Lung (tissue), 12 donors: ENCODE results near the gene USP48. TPM values are rescaled to one million over a fixed set of nuclear protein-coding genes. Genes with fewer than 3 reads are reported as not detected.

ENCODE experiments used
- ATAC-seq: fragments of 200-7000 bp; cut with Tn5 transposase; one replicate; pipeline ENCODE4 v1.9.1; 2020; ENCODE audit warnings: moderate number of reproducible peaks; ENCODE audit not compliant: insufficient read depth, low FRiP score
- DNase-seq, 3 donors: peaks; one replicate each; pipeline ENCODE4 v3.0.0-alpha.2; 2013 to 2017
- H3K27ac ChIP-seq, 2 donors: one replicate each; pipeline ENCODE4 v1.5.1; 2013; ENCODE audit warnings: mild to moderate bottlenecking in 2 of 2, moderate library complexity in 2 of 2, control low read depth in 1 of 2, inconsistent platforms in 1 of 2, low read depth in 1 of 2, low read length in 1 of 2
- H3K27me3 ChIP-seq, 3 donors: one replicate each; pipeline ENCODE4 v1.5.1; 2013; ENCODE audit warnings: low read length in 2 of 3; ENCODE audit not compliant: control insufficient read depth in 3 of 3, insufficient read depth in 3 of 3
- H3K36me3 ChIP-seq, 4 donors: one replicate each; pipeline ENCODE4 v1.5.1; 2013; ENCODE audit warnings: low read length in 4 of 4, mild to moderate bottlenecking in 1 of 4, moderate library complexity in 1 of 4; ENCODE audit not compliant: control insufficient read depth in 4 of 4, insufficient read depth in 4 of 4
- H3K4me1 ChIP-seq, 5 donors: one replicate each; pipeline ENCODE4 v1.5.1; 2013; ENCODE audit warnings: low read length in 5 of 5, mild to moderate bottlenecking in 2 of 5, moderate library complexity in 1 of 5; ENCODE audit not compliant: control insufficient read depth in 5 of 5, insufficient read depth in 5 of 5
- H3K4me3 ChIP-seq: one replicate; pipeline ENCODE4 v1.5.1; 2013; ENCODE audit warnings: mild to moderate bottlenecking, control low read depth, moderate library complexity
- H3K9ac ChIP-seq, 2 donors: one replicate each; pipeline ENCODE4 v1.5.1; 2013; ENCODE audit warnings: low read length in 2 of 2, control low read depth in 1 of 2; ENCODE audit not compliant: insufficient read depth in 1 of 2
- H3K9me3 ChIP-seq, 4 donors: one replicate each; pipeline ENCODE4 v1.5.1; 2013; ENCODE audit warnings: low read length in 3 of 4, mild to moderate bottlenecking in 1 of 4, moderate library complexity in 1 of 4; ENCODE audit not compliant: control insufficient read depth in 4 of 4, insufficient read depth in 3 of 4
- WGBS, 2 donors: extraction: QIAGEN DNeasy Blood & Tissue Kit; methylation state at CpG; one replicate each; pipeline ENCODE4 v1.1.7; 2013; 5-methylcytosine and 5-hydroxymethylcytosine counted together
- polyA plus RNA-seq, 2 donors: library from polyadenylated mRNA; stranded (reverse); fragments of 200-250 nt; gene quantifications; one replicate each; pipeline ENCODE4 v1.2.1, GENCODE V29; 2013
- total RNA-seq, 2 donors: library from RNA; depleted of rRNA in 1 of 2; stranded (reverse); fragments of >200 nt in 1 of 2; gene quantifications; one replicate each; pipeline ENCODE4 v1.2.1, GENCODE V29; 2014 to 2021
- TF ChIP-seq, protein P1 (sequence below): IDR thresholded peaks from 2 replicates; pipeline ENCODE4 v1.5.1; 2012; ENCODE audit warnings: mild to moderate bottlenecking; ENCODE audit errors: control extremely low read depth, extremely low read depth
- donor health status: control.
- donor health status: control.
- donor health status: Bipolar disorder and iron deficiency.
- donor health status: healthy.
- donor health status: DM: yes; HTN: yes; CAD: no.

USP48 gene
- total and polyA plus RNA-seq, 4 donors: 15.6 to 107 (median 33.5) TPM

DNA sequence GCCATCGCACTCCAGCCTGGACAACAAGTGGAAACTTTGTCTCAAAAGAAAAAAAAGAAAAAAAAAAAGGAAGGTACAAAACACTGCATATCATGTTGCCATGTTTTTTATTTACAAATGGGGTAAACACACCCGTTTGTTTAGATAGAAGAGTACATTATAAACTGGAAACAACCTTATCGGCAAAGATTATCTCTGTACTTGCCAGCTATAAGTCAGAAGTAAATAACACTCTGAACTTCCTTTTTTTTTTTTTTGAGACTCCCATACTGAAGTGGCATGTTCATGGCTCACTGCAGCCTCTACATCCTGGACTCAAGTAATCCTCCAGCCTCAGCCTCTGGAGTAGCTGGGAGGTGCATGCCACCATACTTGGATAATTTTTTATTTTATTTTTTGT lies 21.9 kb downstream of the USP48 start:
- TF ChIP-seq, protein P1, sequence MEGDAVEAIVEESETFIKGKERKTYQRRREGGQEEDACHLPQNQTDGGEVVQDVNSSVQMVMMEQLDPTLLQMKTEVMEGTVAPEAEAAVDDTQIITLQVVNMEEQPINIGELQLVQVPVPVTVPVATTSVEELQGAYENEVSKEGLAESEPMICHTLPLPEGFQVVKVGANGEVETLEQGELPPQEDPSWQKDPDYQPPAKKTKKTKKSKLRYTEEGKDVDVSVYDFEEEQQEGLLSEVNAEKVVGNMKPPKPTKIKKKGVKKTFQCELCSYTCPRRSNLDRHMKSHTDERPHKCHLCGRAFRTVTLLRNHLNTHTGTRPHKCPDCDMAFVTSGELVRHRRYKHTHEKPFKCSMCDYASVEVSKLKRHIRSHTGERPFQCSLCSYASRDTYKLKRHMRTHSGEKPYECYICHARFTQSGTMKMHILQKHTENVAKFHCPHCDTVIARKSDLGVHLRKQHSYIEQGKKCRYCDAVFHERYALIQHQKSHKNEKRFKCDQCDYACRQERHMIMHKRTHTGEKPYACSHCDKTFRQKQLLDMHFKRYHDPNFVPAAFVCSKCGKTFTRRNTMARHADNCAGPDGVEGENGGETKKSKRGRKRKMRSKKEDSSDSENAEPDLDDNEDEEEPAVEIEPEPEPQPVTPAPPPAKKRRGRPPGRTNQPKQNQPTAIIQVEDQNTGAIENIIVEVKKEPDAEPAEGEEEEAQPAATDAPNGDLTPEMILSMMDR: no peak
- peaks cover 0 to 4% (median 1%) of the 10 kb centered on the region in 4 donors for H3K36me3 ChIP-seq
- 37 to 49% methylated on average over 3 of the region's 3 CpGs for WGBS, 2 donors
- ATAC-seq: no peak
- no peak overlapping the region for H3K27ac ChIP-seq
- H3K27me3 ChIP-seq: no peaks in the 10 kb centered on the region
- DNase-seq: no peak
- peaks cover 0 to 14% (median 8%) of the 10 kb centered on the region in 5 donors for H3K4me1 ChIP-seq
- no peak overlapping the region for H3K9ac ChIP-seq
- no peaks in the 10 kb centered on the region for H3K9me3 ChIP-seq
- no peak overlapping the region for H3K4me3 ChIP-seq

DNA sequence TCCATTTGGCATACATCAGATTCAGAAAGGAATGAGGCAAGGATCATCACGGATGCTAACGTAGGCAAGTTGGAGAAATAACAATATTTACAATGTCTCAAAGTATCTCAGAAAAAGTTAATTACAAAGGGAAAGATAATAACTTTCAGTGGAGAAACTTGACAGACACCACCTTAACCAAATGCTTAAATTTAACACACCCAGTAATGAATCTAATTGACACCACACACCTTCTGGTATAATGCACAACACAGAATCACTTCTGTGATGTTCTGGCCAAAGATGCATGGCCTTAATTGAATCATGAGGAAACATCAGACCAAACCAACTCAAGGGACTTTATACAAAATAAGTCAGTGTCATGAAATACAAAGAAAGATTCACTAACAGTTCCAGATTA lies 23.1 kb downstream of the USP48 start:
- no peak for ATAC-seq
- peaks cover 0 to 5% (median 4%) of the 10 kb centered on the region in 5 donors for H3K4me1 ChIP-seq
- TF ChIP-seq, protein P1: no peak
- H3K27me3 ChIP-seq: no peaks in the 10 kb centered on the region
- no peak overlapping the region for H3K9ac ChIP-seq
- no peak overlapping the region for H3K27ac ChIP-seq
- no peaks in the 10 kb centered on the region for H3K9me3 ChIP-seq
- DNase-seq: no peak
- WGBS, 2 donors: 77 to 86% methylated on average over 2 of the region's 2 CpGs
- H3K36me3 ChIP-seq: peaks cover 0 to 5% (median 2%) of the 10 kb centered on the region in 4 donors
- no peak overlapping the region for H3K4me3 ChIP-seq

DNA sequence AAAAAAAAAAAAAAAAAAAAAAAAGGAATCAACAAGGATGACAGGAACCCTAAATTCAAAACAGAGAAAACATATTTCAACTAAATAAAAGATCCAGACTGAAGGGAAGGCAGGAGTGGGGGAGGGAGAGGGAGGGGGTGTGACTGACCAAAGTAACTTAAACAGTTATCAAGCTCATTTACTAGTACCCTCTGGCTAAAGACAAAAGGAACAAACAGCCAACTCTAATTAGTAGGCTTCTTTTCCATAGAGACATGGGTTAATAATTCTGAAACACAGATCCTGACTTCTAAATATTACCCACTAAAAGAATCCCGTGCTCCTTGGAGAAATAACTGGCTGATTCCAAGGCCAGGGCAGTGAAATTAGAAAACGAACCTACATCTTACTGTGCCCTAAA lies 23.8 kb downstream of the USP48 start:
- no peaks in the 10 kb centered on the region for H3K9me3 ChIP-seq
- H3K27me3 ChIP-seq: no peaks in the 10 kb centered on the region
- ATAC-seq: no peak
- no peak for DNase-seq
- no peak overlapping the region for H3K9ac ChIP-seq
- no peak overlapping the region for H3K4me3 ChIP-seq
- peaks cover 4 to 10% (median 5%) of the 10 kb centered on the region in 4 donors for H3K36me3 ChIP-seq
- WGBS, 2 donors: 63 to 79% methylated on average over 2 of the region's 2 CpGs
- H3K4me1 ChIP-seq: peaks cover 0 to 5% (median 0%) of the 10 kb centered on the region in 5 donors
- H3K27ac ChIP-seq: no peak overlapping the region
- TF ChIP-seq, protein P1: no peak

DNA sequence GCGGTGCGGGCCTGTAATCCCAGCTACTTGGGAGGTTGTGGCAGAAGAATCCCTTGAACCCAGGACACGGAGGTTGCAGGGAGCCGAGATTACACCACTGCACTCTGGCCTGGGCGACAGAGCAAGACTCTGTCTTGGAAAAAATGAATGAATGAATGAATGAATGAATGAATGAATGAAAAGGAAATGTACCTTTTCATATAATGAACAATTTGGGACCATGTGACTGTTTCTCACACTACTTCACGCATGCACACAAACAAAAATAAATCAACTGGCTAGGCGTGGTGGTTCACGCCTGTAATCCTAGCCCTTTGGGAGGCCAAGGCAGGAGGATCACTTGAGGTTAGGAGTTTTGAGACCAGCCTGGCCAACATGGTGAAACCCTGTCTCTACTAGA lies 24.3 kb downstream of the USP48 start:
- Histone ChIP-seq H3K27ac (no peak overlapping the region), H3K36me3 (peaks cover 4 to 13% (median 7%) of the 10 kb centered on the region in 4 donors), H3K4me3 (no peak overlapping the region), H3K4me1 (no peaks in the 10 kb centered on the region), H3K9me3 (no peaks in the 10 kb centered on the region), H3K9ac (no peak overlapping the region), H3K27me3 (no peaks in the 10 kb centered on the region)
- ATAC-seq: no peak
- no peak for DNase-seq
- TF ChIP-seq, protein P1: no peak
- 95 to 98% methylated on average over 8 of the region's 8 CpGs for WGBS, 2 donors
